SK-N-SH (cell line): ENCODE data around the gene IER3IP1.

Experiments used
- FOXJ3 ChIP-seq: sonication (generic); formaldehyde crosslinking; IDR thresholded peaks from 2 replicates; pipeline ENCODE4 v1.5.1; 2020; ENCODE audit warnings: mild to moderate bottlenecking, missing genetic modification reagents
- GABPA ChIP-seq: IDR thresholded peaks from 2 replicates; pipeline ENCODE4 v1.4.0; 2012; ENCODE audit warnings: low read depth, mild to moderate bottlenecking
- MXI1 ChIP-seq: IDR thresholded peaks from 2 replicates; pipeline ENCODE4 v1.6.1; 2012; ENCODE audit warnings: mild to moderate bottlenecking, low read depth, low read length, improper control_type of control experiment
- POLR2AphosphoS5 ChIP-seq: IDR thresholded peaks from 2 replicates; pipeline ENCODE4 v1.6.1; 2012; ENCODE audit warnings: low read depth, low read length
- RCOR1 ChIP-seq: fragments of 150-350 bp; IDR thresholded peaks from 2 replicates; pipeline ENCODE4 v1.6.1; 2017; ENCODE audit warnings: antibody characterized with exemption, low read length
- SIN3A ChIP-seq: IDR thresholded peaks from 2 replicates; pipeline ENCODE4 v1.6.1; 2012; ENCODE audit warnings: low read depth, mild to moderate bottlenecking, low read length, moderate library complexity, borderline replicate concordance
- USF1 ChIP-seq: IDR thresholded peaks from 2 replicates; pipeline ENCODE4 v1.4.0; 2012; ENCODE audit warnings: low read depth, borderline replicate concordance

GRCh38 chr18:47121146-47121545 lies 55.0 kb downstream of the IER3IP1 start:
- TF ChIP-seq GABPA (no peak), POLR2AphosphoS5 (no peak), MXI1 (no peak), SIN3A (no peak), USF1 (no peak), FOXJ3 (no peak), RCOR1 (no peak)
